SU-DHL-6 (cell line): ENCODE data around the gene USP10.

Experiments used
- H2AFZ ChIP-seq: fragments of 200-600 bp; sonication (generic); 2 replicates; pipeline ENCODE4 v1.6.1; 2014; ENCODE audit warnings: low read depth, mild to moderate bottlenecking, moderate library complexity, mixed read lengths, antibody characterized with exemption, low read length; ENCODE audit not compliant: severe bottlenecking
- H3F3A ChIP-seq: fragments of 200-600 bp; shearing (Covaris generic); 2 replicates; pipeline ENCODE4 v1.6.0; 2016; ENCODE audit warnings: antibody characterized with exemption, mild to moderate bottlenecking; ENCODE audit not compliant: insufficient read depth
- H3K27ac ChIP-seq: fragments of 200-600 bp; sonication (generic); 2 replicates; pipeline ENCODE4 v1.5.1; 2016; ENCODE audit warnings: low read depth, mild to moderate bottlenecking, low read length, moderate library complexity, mixed read lengths
- H3K27me3 ChIP-seq: fragments of 200-600 bp; sonication (generic), shearing (Covaris generic); 2 replicates; pipeline ENCODE4 v1.6.0; 2014; ENCODE audit warnings: mild to moderate bottlenecking, low read length
- H3K36me3 ChIP-seq: fragments of 200-600 bp; sonication (generic); 2 replicates; pipeline ENCODE4 v1.6.1; 2014; ENCODE audit warnings: mild to moderate bottlenecking, low read length, mixed read lengths
- H3K4me2 ChIP-seq: fragments of 300-600, 200-600 bp; shearing (Covaris generic), sonication (generic); 2 replicates; pipeline ENCODE4 v1.6.0; 2014; ENCODE audit warnings: low read length, low read depth, mild to moderate bottlenecking; ENCODE audit not compliant: poor library complexity, severe bottlenecking
- H3K4me3 ChIP-seq: fragments of 200-600 bp; sonication (generic); 2 replicates; pipeline ENCODE4 v1.5.1; 2014; ENCODE audit warnings: antibody characterized with exemption, low read length, mild to moderate bottlenecking, mixed read lengths; ENCODE audit not compliant: insufficient read depth, poor library complexity, severe bottlenecking
- H3K79me2 ChIP-seq: fragments of 200-600 bp; sonication (generic); 2 replicates; pipeline ENCODE4 v1.6.1; 2014; ENCODE audit warnings: mild to moderate bottlenecking, low read length, moderate library complexity; ENCODE audit not compliant: insufficient read depth
- H3K9ac ChIP-seq: fragments of 200-600 bp; sonication (generic); 2 replicates; pipeline ENCODE4 v1.7.0; 2014; ENCODE audit warnings: mild to moderate bottlenecking, low read length
- H3K9me2 ChIP-seq: fragments of 200-600 bp; sonication (generic); replicated peaks from 2 replicates; pipeline ENCODE4 v1.6.1; 2014; ENCODE audit warnings: low read length; ENCODE audit not compliant: insufficient read depth
- H3K9me3 ChIP-seq: fragments of 200-600 bp; sonication (generic); 2 replicates; pipeline ENCODE4 v1.6.1; 2014; ENCODE audit warnings: low read length, mixed read lengths; ENCODE audit not compliant: insufficient read depth
- H4K20me1 ChIP-seq: fragments of 200-600 bp; sonication (generic); 2 replicates; pipeline ENCODE4 v1.6.1; 2014; ENCODE audit warnings: low read depth, mild to moderate bottlenecking, antibody characterized with exemption, low read length, moderate library complexity, mixed read lengths
- CTCF ChIP-seq: fragments of 200-600 bp; sonication (generic); IDR thresholded peaks from one replicate; pipeline ENCODE4 v1.5.1; 2017; ENCODE audit warnings: antibody characterized with exemption, mild to moderate bottlenecking, low read length, moderate library complexity; ENCODE audit not compliant: insufficient read depth, poor library complexity, severe bottlenecking
- EZH2phosphoT487 ChIP-seq: fragments of 200-600 bp; sonication (generic), shearing (Covaris generic); conservative IDR thresholded peaks from 2 replicates; pipeline ENCODE4 v1.6.1; 2018; ENCODE audit warnings: mild to moderate bottlenecking, antibody characterized with exemption, low read length, moderate library complexity, mixed read lengths

Gene USP10

DNA sequence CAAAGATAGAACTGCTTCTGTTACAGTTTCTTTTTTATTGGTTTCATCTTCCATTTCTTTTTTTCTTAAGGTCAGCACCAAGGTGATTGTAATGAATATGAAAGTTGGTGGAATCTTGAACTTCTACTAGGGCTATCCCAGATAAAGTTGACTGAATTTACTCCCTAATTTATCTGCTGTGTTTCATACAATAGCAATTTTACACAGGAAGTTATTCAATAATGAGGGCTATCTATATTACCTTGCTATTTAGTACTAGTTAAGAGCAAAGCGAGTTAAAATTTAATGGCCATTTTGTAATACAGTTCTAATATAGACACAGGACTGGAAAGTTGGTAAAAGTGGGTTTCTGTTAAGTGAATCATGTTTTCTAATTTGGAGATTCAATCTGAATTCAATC is 24.1 kb downstream of the USP10 start:
- no peaks in the 10 kb centered on the region for H3K9me2 ChIP-seq
- H4K20me1 ChIP-seq: peaks cover 16% of the 10 kb centered on the region; the same call in 1 of the 2 replicates
- no peak for TF ChIP-seq EZH2phosphoT487
- no peak for TF ChIP-seq CTCF
- H3K79me2 ChIP-seq: peaks cover 99% of the 10 kb centered on the region
- no peaks in the 10 kb centered on the region for H3K9me3 ChIP-seq
- H3K27ac ChIP-seq: peak overlapping the region; percentile 42; the same call in 1 of the 2 replicates
- no peak overlapping the region for H2AFZ ChIP-seq
- no peak overlapping the region for H3K4me3 ChIP-seq
- no peaks in the 10 kb centered on the region for H3K27me3 ChIP-seq
- peak overlapping the region; percentile 1 for H3K4me2 ChIP-seq
- peaks cover 47% of the 10 kb centered on the region for H3F3A ChIP-seq
- H3K9ac ChIP-seq: no peak overlapping the region
- peaks cover 3% of the 10 kb centered on the region; the same call in 1 of the 2 replicates for H3K36me3 ChIP-seq

- Histone ChIP-seq H3K27me3 (no peaks in the 10 kb centered on the region), H3K36me3 (0 out of 2 replicates have a peak, but pooled peaks cover 3% of the 10 kb centered on the region), H4K20me1 (peaks cover 16% of the 10 kb centered on the region; the same call in 1 of the 2 replicates), H3K4me3 (no peak overlapping the region), H3F3A (peaks cover 51% of the 10 kb centered on the region), H3K79me2 (peaks cover 99% of the 10 kb centered on the region), H3K9me3 (no peaks in the 10 kb centered on the region), H3K9me2 (no peaks in the 10 kb centered on the region), H3K27ac (peak overlapping the region; percentile 42), H3K9ac (no peak overlapping the region), H3K4me2 (peak overlapping the region; percentile 1), H2AFZ (no peak overlapping the region)
- TF ChIP-seq CTCF (no peak), EZH2phosphoT487 (no peak)
Measured at GRCh38 chr16:84724606-84725309, 25.0 kb downstream of the USP10 start.

- Histone ChIP-seq H3K9ac (no peak overlapping the region), H3K4me2 (peak overlapping the region; percentile 64), H3F3A (peaks cover 59% of the 10 kb centered on the region), H3K36me3 (no peaks in the 10 kb centered on the region), H3K9me2 (no peaks in the 10 kb centered on the region), H3K9me3 (no peaks in the 10 kb centered on the region), H4K20me1 (peaks cover 20% of the 10 kb centered on the region), H3K4me3 (no peak overlapping the region), H2AFZ (no peak overlapping the region), H3K27me3 (no peaks in the 10 kb centered on the region), H3K79me2 (peaks cover 99% of the 10 kb centered on the region), H3K27ac (peak overlapping the region; percentile 23; the same call in 1 of the 2 replicates)
- TF ChIP-seq EZH2phosphoT487: no peak
- no peak for TF ChIP-seq CTCF
Measured at GRCh38 chr16:84725481-84726078, 25.8 kb downstream of the USP10 start.
